B cell (primary cell): ENCODE data around the gene COPZ1. TPM values are rescaled to one million over a fixed set of nuclear protein-coding genes. Genes with fewer than 3 reads are reported as not detected.

Experiments
- ATAC-seq: fragments of 200-7000 bp; cut with Tn5 transposase; one replicate; pipeline ENCODE4 v1.10.0; 2021; ENCODE audit warnings: low read depth, mild to moderate bottlenecking, moderate number of reproducible peaks, moderate library complexity
- CTCF ChIA-PET: fragments of 350-600 bp; sonication (Branson Sonifier 250); formaldehyde crosslinking; loops from one replicate; lab custom pipeline; 2021; ENCODE audit warnings: antibody characterized with exemption, inconsistent platforms; lab: Charles Lee
- POLR2A ChIA-PET: fragments of 350-600 bp; sonication (Branson Sonifier 250); formaldehyde crosslinking; loops from one replicate; lab custom pipeline; 2021; ENCODE audit warnings: antibody characterized with exemption; lab: Charles Lee
- DNase-seq: peaks from one replicate; pipeline ENCODE4 v3.0.0; 2013
- H2AFZ ChIP-seq: 2 replicates; pipeline ENCODE4 v1.6.1; 2012; ENCODE audit warnings: mild to moderate bottlenecking, low read depth, low read length; ENCODE audit not compliant: insufficient read depth, poor library complexity, severe bottlenecking
- H3K27ac ChIP-seq, 2 donors: 1 replicate in 1 of 2; 2 replicates in 1 of 2; pipeline ENCODE4 v1.5.1; 2012 to 2013; ENCODE audit warnings: low read length in 2 of 2, mild to moderate bottlenecking in 2 of 2, moderate library complexity in 1 of 2
- H3K27me3 ChIP-seq, 4 experiments: fragments of 200-600 bp in 1 of 4; sonication (generic) in 1 of 4; replicated peaks in 1 of 4; 1 replicate in 2 of 4; 2 replicates in 2 of 4; pipeline versions ENCODE4 v1.6.1 to v1.7.0; 2013 to 2016; ENCODE audit warnings: low read length in 3 of 4, mild to moderate bottlenecking in 2 of 4, mixed read lengths in 1 of 4, moderate library complexity in 1 of 4; ENCODE audit not compliant: insufficient read depth in 4 of 4, control insufficient read depth in 3 of 4; ENCODE audit errors: control extremely low read depth in 1 of 4
- H3K36me3 ChIP-seq, 2 experiments: replicated peaks in 1 of 2; 1 replicate in 1 of 2; 2 replicates in 1 of 2; pipeline versions ENCODE4 v1.6.1 to v1.7.1; 2013; ENCODE audit warnings: low read length in 1 of 2; ENCODE audit not compliant: insufficient read depth in 2 of 2, control insufficient read depth in 1 of 2; ENCODE audit errors: control extremely low read depth in 1 of 2, extremely low read depth in 1 of 2
- H3K4me1 ChIP-seq, 2 donors: fragments of 200-600 bp in 1 of 2; sonication (generic) in 1 of 2; 1 replicate in 1 of 2; 2 replicates in 1 of 2; pipeline versions ENCODE4 v1.5.1 to v1.6.1; 2013 to 2017; ENCODE audit warnings: low read length in 2 of 2; ENCODE audit not compliant: control insufficient read depth in 2 of 2, insufficient read depth in 2 of 2
- H3K4me2 ChIP-seq: replicated peaks from 2 replicates; pipeline ENCODE3; 2012; ENCODE audit warnings: mild to moderate bottlenecking, low read depth, low read length; ENCODE audit not compliant: poor library complexity, severe bottlenecking
- H3K4me3 ChIP-seq, 5 experiments: fragments of 200-600 bp in 1 of 5; sonication (generic) in 1 of 5; 1 replicate in 3 of 5; 2 replicates in 2 of 5; pipeline versions ENCODE4 v1.5.1 to v1.7.0; 2011 to 2016; ENCODE audit warnings: low read length in 4 of 5, mild to moderate bottlenecking in 4 of 5, low read depth in 2 of 5, control low read depth in 1 of 5, moderate library complexity in 1 of 5; ENCODE audit not compliant: insufficient read depth in 1 of 5; ENCODE audit errors: control extremely low read depth in 1 of 5, extremely low read depth in 1 of 5
- H3K79me2 ChIP-seq: fragments of 200-600 bp; sonication (generic); one replicate; pipeline ENCODE4 v1.6.0; 2016; ENCODE audit warnings: low read length; ENCODE audit not compliant: control insufficient read depth, insufficient read depth
- H3K9ac ChIP-seq: fragments of 200-600 bp; sonication (generic); 2 replicates; pipeline ENCODE4 v1.6.1; 2017; ENCODE audit warnings: mild to moderate bottlenecking, low read length, moderate library complexity
- H3K9me3 ChIP-seq, 3 donors: one replicate each; pipeline versions ENCODE4 v1.6.1 to v1.7.1; 2013; ENCODE audit warnings: low read length in 2 of 3; ENCODE audit not compliant: control insufficient read depth in 2 of 3, insufficient read depth in 1 of 3; ENCODE audit errors: control extremely low read depth in 1 of 3
- H4K20me1 ChIP-seq: 2 replicates; pipeline ENCODE4 v1.6.0; 2012; ENCODE audit warnings: mild to moderate bottlenecking, low read length; ENCODE audit not compliant: insufficient read depth, control insufficient read depth, poor library complexity, severe bottlenecking
- H3K27ac Mint-ChIP-seq: one replicate; pipeline ENCODE4 v1.8.0; 2021; ENCODE audit warnings: mixed read lengths
- H3K27me3 Mint-ChIP-seq: one replicate; pipeline ENCODE4 v1.8.0; 2021; ENCODE audit warnings: mixed read lengths
- H3K4me1 Mint-ChIP-seq: one replicate; pipeline ENCODE4 v1.8.0; 2021; ENCODE audit warnings: mixed read lengths
- H3K4me3 Mint-ChIP-seq: one replicate; pipeline ENCODE4 v1.8.0; 2021; ENCODE audit warnings: mixed read lengths
- H3K9me3 Mint-ChIP-seq: one replicate; pipeline ENCODE4 v1.8.0; 2022; ENCODE audit warnings: mixed read lengths; ENCODE audit not compliant: insufficient read depth
- EZH2 ChIP-seq: IDR thresholded peaks from 2 replicates; pipeline ENCODE4 v1.6.1; 2012; ENCODE audit warnings: borderline replicate concordance, low read depth, mild to moderate bottlenecking, moderate library complexity, low read length; ENCODE audit not compliant: insufficient read depth, poor library complexity, severe bottlenecking
- WGBS: methylation state at CpG from one replicate; pipeline ENCODE4 v1.1.5; 2013; ENCODE audit warnings: missing lambda C conversion rate; ENCODE audit not compliant: insufficient coverage; 5-methylcytosine and 5-hydroxymethylcytosine counted together
- intact Hi-C: fragments of 100-400 bp; cut with micrococcal nuclease; formaldehyde crosslinking; loops from one replicate; pipeline ENCODE4 v1.10.0; 2022
- polyA plus RNA-seq: library from polyadenylated mRNA; depleted of rRNA; stranded (reverse); fragments of >200 nt; gene quantifications from 2 replicates; pipeline ENCODE4 v1.2.3, GENCODE V29; 2012
- total RNA-seq, 2 donors: library from RNA; stranded (reverse); fragments of 120-200 nt in 1 of 2; gene quantifications; 1 replicate in 1 of 2; 2 replicates in 1 of 2; pipeline versions ENCODE4 v1.2.3 to v1.2.4, GENCODE V29; 2013 to 2022
- TF ChIP-seq, protein P1 (sequence below): fragments of 200-600 bp; IDR thresholded peaks from one replicate; pipeline ENCODE4 v1.8.0; 2022; ENCODE audit warnings: antibody characterized with exemption, mild to moderate bottlenecking

Gene COPZ1
- total and polyA plus RNA-seq, 2 donors (not counting 1 experiment from before 2014, with no cell fraction given): 54.9 to 72.1 TPM

DNA sequence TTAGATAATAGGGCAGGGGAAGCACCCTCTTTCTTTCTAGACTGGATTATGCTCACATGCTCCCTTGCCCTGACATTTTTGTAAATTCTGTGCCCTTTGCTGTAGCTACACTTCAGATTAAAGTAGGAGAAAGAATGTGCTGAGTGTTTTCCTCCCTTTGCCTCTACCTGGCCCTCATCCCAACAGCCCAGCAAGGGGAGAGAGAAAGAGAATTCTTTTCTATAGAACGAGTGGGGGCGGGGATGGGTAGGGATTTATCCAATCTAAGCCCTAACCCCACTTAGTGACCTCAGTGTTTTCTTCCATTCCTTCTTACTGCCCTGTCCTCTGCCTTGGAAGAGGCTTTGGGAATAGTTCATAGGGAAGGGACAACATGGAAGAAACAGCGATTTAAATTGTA, 25.8 kb downstream of the COPZ1 start:
- CTCF ChIA-PET: interaction anchor here (0.8 to 3.4 kb wide), 3 partner anchors 10 to 102 kb away, joined by 3 to 9 read pairs (median 4); no protein-coding TSS in a partner anchor
- H3K36me3 ChIP-seq: peaks cover 0 to 46% of the 10 kb centered on the region in 2 experiments

DNA sequence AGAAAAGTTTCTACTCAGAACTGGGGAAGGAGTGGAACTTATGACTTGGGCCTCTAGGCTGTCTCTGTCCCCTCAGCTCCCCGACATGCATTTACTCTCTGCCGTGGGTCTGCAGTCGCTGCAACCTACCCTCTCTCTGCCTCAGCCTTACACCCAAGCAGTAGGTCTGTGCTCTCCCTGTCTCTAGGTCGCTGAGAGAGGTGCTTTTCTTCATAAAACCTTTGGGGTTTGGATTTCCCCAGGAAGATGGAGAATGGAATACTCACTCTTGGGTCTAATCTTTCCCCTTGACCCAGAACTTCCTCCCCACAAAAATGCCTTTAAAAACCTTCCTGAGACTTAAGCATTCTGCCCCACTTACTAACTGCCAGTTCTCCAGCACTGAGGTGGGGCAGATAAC, 26.4 kb downstream of the COPZ1 start:
- Mint-ChIP-seq H3K27ac (no peak overlapping the region), H3K27me3 (no peaks in the 10 kb centered on the region), H3K4me3 (no peak overlapping the region), H3K4me1 (peaks cover 8% of the 10 kb centered on the region), H3K9me3 (no peaks in the 10 kb centered on the region)
- WGBS: 100% methylated on average over 3 of the region's 4 CpGs
- no peak overlapping the region for H3K9ac ChIP-seq
- no peaks in the 10 kb centered on the region for H3K9me3 ChIP-seq
- POLR2A ChIA-PET: no interaction called here
- TF ChIP-seq, protein P1, sequence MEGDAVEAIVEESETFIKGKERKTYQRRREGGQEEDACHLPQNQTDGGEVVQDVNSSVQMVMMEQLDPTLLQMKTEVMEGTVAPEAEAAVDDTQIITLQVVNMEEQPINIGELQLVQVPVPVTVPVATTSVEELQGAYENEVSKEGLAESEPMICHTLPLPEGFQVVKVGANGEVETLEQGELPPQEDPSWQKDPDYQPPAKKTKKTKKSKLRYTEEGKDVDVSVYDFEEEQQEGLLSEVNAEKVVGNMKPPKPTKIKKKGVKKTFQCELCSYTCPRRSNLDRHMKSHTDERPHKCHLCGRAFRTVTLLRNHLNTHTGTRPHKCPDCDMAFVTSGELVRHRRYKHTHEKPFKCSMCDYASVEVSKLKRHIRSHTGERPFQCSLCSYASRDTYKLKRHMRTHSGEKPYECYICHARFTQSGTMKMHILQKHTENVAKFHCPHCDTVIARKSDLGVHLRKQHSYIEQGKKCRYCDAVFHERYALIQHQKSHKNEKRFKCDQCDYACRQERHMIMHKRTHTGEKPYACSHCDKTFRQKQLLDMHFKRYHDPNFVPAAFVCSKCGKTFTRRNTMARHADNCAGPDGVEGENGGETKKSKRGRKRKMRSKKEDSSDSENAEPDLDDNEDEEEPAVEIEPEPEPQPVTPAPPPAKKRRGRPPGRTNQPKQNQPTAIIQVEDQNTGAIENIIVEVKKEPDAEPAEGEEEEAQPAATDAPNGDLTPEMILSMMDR: no peak
- CTCF ChIA-PET: interaction anchor here (0.9 to 3.4 kb wide), 3 partner anchors 9 to 103 kb away, joined by 3 to 9 read pairs (median 4); no protein-coding TSS in a partner anchor
- no peaks in the 10 kb centered on the region for H3K79me2 ChIP-seq
- H2AFZ ChIP-seq: no peak overlapping the region
- no peak overlapping the region for H3K4me2 ChIP-seq
- no peak overlapping the region for H3K4me3 ChIP-seq
- DNase-seq (no peak), ATAC-seq (no peak)
- H3K4me1 ChIP-seq: peaks cover 4% of the 10 kb centered on the region in 2 donors
- no peaks in the 10 kb centered on the region for H3K27me3 ChIP-seq
- peaks cover 0 to 46% of the 10 kb centered on the region in 2 experiments for H3K36me3 ChIP-seq
- H3K27ac ChIP-seq: no peak overlapping the region
- no peaks in the 10 kb centered on the region for H4K20me1 ChIP-seq
- intact Hi-C loops: no loop called here

More for the DNA sequence above, 25.8 kb downstream of the COPZ1 start:
- no peaks in the 10 kb centered on the region for H3K79me2 ChIP-seq
- Mint-ChIP-seq H3K4me1 (peaks cover 8% of the 10 kb centered on the region), H3K27ac (no peak overlapping the region), H3K27me3 (no peaks in the 10 kb centered on the region), H3K9me3 (no peaks in the 10 kb centered on the region), H3K4me3 (no peak overlapping the region)
- TF ChIP-seq, protein P1: no peak
- no peak for TF ChIP-seq EZH2
- no peaks in the 10 kb centered on the region for H4K20me1 ChIP-seq
- DNase-seq (no peak), ATAC-seq (no peak)
- H3K27me3 ChIP-seq: no peaks in the 10 kb centered on the region
- H3K4me3 ChIP-seq: no peak overlapping the region
- no peak overlapping the region for H2AFZ ChIP-seq
- H3K27ac ChIP-seq: no peak overlapping the region
- no peaks in the 10 kb centered on the region for H3K9me3 ChIP-seq
- no peak overlapping the region for H3K4me2 ChIP-seq
- intact Hi-C loops: no loop called here
- peaks cover 4% of the 10 kb centered on the region in 2 donors for H3K4me1 ChIP-seq
- no CpG with 5 or more reads among the region's 3 CpGs for WGBS
- H3K9ac ChIP-seq: no peak overlapping the region
- POLR2A ChIA-PET: no interaction called here
